Smooth muscle cell of the brain vasculature (primary cell): ENCODE data around the gene RHCE.
A peak's percentile ranks its signal among the peaks of the same experiment; 100 is the strongest.
"Not testable (repeated sequence)": the region's sequence is repeated elsewhere in the genome, so short reads cannot be mapped to it uniquely, and the experiment has no call there.

Source experiments
- DNase-seq: peaks from one replicate; pipeline ENCODE4 v3.0.0-alpha.2; 2012; ENCODE audit warnings: low read depth, low spot score

RHCE gene

DNA sequence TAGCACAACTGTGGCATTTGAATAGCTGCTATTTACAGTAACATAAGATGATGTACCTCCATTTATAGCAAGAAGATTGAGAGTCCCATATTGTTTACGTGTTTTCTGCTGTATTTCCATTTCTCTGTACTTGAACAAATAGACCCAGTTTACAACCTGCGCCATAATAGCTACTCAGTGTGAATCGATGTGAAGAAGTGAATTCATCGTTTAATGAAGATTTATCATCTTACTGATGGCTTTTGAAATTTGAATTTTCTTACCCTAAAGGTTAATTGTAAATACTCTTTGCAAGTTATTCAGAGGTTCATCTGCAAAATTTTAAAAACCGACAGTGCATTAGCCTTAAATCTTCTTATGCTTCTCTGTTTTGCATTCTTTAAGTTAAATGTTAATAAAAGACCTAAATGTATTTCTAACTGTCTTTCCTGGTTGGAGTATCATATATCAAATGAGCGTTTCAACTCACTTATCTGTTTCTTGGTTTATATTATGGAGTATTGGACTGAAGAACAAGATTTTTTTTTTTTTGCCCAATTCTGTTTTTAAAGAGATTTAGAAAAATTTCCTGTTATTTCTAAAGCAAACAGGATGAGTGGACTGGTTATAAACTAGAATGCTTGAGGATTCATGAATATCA, 12.2 kb upstream of the RHCE start:
- no peak for DNase-seq

DNA sequence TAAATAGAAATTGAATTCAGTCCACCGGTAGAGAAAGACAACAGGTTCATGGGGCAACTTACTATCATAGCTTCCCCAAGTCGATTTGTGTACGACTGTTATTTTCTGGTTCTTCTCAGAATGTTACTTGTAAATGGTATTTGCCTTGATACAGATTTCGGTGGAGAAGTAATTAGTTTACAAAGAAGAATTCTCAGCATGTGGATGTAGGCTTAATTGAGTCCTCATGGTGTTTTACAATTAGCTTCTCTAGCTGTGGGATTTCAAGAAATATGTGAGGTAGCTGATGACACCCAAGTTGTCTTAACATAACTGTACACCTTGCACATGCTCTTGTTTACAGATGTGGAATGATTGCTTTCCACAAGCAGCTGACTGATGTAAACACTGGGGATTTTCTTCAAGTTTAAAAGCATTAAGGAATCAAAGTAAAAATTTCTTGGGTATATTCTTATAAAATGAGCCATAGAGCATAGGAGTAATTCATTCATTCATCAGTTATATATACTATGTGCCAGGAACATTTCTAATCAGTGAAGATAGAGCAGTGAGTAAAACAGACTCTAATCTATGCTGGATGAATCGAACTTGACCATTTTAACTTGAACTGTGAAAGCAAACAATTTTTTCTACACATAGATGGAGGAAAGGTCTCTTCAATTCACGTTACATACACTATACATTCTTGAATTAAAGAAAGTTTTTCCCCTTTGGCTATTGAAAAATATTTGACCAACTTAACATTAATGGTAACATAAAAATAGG, 11.5 kb upstream of the RHCE start:
- no peak for DNase-seq

DNA sequence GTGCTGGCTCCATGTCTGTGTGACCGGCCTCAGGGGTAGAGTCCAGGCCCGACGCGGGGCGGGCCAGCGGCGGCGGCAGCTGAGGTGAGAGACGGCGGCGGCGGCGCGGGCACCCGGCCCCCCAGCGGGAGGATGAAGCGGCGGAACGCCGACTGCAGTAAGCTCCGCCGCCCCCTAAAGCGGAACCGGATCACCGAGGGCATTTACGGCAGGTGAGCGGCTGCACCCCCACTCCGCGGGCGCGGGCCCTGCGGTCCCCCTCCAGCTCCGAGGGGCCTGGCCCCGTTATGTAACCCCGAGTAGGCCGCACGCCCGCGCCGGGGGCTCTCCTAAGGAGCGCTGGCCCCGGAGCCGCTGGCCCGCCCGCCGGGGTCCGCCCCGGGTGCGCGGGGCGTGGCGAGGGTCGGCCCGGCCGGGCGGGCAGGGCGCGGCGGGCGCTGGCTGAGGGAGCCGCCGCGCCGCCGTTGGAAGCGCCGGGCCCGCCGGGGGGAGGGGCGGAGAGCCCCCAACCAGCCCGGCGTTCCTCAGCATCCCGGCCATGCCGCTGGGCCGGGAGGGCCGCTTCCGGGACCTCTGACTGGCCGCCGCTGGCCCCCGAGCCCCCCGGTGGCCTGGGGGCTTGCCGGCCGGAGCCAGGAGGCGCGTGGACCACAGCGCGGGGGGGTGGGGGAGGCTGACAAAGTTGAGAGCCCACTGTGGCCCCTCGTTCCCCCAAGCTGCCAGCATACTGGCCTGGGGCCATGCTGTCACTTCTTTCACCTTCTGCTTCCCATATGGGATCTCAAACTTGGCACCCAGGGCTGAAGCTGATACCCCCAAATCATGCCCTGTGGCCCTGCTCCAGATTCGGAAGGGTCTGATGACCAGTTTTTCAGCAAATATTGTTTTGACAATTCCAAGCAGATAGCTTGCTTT, 10.6 kb upstream of the RHCE start:
- DNase-seq: no peak

DNA sequence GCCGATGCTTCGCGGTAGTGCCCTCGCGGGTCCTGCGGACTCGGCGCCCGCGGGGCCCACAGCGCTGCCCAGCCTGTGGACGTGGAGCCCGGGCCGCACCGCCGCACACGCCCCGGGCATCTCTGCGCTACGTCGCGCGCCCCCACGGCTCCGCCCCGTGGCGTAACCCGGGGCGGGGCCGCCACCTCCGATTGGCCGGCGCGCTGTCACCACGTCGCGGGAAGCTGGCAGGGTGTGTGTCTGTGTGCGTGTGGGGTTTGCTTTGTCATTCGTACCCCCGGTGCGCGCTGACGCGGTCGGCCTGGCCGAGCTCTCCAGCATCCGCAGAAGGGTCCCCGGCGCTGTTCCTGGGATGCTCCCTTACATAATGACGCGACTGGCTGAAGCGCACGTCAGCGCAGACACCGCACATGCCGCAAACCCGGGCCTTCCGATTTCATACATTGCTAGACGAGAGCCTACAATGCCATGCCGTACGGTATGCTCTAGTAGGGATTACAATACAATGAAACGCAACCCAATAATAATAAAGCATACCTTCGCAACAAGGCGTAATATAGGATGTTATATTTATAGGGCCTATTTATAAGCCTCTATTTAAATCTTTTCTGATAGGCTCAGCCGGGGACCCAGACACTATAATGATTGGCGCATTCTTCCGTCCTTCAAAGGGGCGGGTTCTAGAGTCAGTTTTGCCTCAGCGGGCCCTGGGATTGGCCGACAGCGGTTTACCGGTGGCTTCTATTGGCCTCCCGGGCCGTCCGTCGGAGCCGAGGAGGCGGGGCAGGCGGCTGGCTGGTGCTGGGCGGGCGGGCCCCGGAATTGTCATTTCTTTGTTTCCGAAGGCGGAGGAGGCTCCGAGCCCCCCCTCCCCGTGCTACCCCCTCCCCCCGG, 9.7 kb upstream of the RHCE start, which contains the start of gene MACO1:
TSS of gene MACO1 (plus strand) at position 825 of the 894 bp plus-strand sequence. CDS start 202 bp downstream, outside the sequence.
- DNase-seq: peak; percentile 92

DNA sequence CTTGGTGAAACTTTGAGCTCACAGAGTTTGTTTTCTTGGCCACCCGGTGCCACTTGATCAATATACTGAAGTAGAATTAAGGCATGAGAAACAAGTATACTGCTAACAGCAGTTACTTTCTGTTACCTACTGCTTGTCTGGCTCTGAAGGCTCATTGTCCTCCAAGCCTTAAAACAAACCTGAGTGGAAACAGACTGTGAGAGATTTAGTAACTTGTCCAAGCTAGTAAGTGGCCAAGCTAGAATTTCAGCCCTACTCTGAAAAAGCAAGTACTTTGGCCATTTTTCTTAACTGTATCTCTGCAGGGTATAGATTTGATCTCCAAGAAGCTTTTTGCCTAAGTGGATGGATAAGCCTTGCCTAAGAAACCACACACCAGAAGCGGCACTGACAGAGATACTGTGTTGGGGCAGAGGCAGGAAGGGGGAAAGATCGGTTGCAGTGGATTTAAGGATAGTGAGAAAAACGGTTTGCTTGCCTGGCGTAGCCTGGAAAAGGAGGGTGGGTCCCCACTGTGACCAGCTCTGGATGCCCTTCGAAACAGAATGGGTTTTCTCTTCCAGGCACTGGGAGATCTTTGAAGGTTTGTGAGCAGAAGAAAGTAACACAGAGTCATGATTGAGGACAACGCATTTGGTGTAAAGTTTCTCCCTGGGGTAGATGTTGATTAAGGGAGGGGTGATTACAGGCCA, 8.0 kb upstream of the RHCE start:
- DNase-seq: no peak

DNA sequence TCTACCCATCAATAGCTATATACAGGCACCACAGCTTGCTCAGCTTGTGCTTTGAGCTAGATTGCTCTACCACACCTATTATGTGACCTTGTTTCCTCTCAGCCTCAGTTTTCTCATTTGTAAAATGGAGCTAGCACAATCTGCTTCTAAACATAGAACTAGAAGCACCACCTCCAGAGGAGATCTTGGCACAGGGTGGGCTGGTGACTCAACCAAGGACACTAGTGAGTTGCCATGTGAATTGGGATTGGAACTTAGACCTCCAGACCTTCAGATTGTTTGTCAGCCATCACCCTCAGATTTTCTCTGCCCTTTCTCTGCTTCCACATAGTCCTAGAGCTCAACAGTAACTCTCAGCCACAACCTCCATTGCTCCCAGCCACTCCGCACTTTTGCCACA, 7.1 kb upstream of the RHCE start:
- no peak for DNase-seq

DNA sequence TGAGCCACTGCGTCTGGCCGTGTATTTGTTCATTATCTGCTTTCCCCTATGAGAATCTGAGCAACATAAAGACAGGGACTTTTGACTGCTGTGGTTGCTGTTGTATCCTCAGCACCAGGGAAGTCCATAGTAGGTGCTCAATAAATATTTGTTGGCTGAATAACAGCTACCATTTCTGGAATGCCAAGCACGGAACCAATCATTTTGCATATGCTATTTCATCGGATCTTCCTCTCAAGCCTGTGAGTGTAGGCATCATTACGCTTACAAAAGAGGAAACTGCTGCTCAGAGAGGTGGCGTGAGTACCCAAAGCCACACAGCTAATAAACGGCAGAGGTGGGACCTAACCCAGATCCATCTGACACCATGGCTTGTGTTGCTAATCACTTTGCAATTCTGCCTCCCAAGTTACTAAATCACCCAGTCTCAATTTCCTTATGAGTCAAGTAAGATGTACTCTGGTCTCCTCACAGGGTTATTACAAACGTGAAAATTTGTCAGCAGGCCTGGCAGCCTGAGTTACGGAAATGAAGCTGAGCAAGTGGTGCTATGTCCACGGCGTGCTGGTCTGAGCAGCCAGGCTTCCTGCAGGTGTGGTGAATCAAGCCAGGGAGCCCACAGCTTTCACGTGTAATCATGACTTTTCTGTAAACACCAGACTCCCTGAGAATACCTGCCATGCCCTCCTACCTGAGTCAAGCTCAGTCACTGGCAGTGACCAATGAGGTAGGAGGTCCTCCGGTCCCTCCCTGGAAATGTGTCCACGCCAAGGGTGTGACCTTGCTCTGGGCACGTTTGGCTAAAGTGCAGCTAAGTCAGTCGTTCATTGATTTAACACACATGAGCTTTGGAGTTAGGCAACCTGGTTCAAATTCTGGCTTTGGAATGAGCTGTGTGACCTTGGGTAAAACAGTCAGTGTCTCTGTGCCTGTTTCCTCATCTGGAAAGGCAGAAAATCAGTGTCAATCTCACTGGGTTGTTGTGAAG, 4.8 kb upstream of the RHCE start:
- DNase-seq: no peak

DNA sequence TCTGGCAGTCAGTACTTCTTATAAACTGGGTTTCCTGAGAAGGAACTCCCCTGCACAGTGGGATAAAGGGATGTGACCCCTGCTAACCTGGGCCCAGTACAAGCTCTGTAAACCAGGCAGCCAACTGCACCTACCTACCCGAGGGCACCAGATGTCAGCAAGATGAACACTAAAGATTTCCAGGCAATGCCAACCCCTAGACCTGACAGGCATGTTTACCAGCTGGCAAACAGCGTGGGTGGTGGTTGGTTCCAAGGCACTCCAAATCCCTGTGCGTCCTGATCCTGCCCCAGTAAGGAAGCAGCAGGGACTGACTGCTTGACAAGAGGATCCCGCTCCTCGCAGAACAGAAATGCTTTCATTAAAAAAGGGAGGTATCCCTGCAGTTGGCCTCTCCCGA, 2.6 kb upstream of the RHCE start:
- DNase-seq: not testable (repeated sequence)

DNA sequence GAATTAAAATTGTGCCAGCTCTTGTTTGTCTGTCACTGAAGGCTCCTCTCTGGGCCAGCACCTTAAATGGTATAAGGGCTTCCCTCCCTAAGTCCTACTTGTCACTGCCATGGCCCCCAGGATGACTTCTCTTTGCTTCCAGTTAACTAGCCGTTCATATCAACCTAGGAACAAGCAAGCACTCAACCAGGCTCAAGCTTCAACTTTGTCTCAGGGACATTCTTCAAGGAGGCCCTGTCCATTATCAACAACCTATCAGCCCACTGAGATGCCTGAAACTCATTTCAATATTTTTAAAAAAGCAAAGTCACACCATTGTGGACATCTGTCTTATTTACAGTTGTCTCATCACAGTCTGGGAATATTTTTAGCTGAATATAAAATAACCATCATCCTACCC, 1.3 kb downstream of the RHCE start:
- not testable (repeated sequence) for DNase-seq

DNA sequence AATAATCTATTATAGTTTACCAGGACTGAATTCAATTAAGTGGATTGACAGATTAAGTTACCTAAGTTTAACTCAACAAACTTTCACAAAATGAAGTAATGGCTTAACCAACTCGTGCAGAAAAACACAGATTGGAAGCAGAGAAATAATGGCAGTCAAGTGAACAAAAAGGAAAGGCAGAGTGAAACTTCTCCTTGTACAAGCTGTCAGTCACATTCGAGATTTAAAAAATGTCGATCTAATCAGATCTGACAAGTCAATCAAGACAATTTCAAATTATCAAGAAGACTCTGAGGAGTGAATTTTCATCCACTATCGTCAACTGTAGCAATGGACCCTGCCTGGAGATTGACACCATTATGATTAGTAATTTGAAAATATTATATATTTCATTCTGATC, 3.3 kb downstream of the RHCE start:
- not testable (repeated sequence) for DNase-seq

DNA sequence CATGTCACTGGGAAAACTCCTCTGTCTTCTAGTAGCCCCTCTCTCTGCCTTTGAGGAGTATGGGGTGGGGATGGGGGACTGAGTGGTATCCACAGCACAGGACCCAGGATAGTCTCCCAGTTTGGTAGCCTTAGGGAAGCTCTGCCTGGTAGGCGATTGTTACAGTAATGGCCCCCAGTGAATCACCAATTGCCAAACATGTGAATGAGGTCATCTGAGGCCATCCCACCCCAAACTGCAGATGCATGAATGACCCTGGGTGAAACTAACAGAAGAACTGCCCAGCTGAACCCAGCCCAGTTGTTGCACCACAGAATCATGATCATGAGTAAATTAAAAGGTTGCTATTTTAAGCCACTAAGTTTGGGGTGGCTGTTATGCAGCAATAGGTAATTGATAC, 6.0 kb downstream of the RHCE start:
- DNase-seq: not testable (repeated sequence)

DNA sequence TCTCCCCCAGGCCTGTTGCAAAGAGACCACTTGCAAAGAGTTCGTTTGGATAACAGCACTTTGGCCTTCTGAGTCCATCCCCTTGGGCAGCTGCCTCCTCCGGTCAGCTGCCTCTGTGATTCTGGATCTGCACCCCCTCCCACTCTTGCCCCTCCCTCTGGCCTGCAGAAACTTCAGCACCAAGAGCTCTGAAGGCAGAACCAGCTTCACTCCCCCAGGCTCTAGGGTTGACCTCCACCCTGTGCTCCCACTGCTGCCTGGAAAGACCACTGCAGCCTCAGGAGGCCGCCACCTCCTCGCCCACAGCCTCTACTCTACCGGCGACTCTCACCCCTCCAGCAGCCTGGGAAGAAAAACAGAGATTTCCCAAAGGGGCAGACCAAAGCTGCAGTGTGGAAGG, 6.5 kb downstream of the RHCE start:
- DNase-seq: not testable (repeated sequence)

DNA sequence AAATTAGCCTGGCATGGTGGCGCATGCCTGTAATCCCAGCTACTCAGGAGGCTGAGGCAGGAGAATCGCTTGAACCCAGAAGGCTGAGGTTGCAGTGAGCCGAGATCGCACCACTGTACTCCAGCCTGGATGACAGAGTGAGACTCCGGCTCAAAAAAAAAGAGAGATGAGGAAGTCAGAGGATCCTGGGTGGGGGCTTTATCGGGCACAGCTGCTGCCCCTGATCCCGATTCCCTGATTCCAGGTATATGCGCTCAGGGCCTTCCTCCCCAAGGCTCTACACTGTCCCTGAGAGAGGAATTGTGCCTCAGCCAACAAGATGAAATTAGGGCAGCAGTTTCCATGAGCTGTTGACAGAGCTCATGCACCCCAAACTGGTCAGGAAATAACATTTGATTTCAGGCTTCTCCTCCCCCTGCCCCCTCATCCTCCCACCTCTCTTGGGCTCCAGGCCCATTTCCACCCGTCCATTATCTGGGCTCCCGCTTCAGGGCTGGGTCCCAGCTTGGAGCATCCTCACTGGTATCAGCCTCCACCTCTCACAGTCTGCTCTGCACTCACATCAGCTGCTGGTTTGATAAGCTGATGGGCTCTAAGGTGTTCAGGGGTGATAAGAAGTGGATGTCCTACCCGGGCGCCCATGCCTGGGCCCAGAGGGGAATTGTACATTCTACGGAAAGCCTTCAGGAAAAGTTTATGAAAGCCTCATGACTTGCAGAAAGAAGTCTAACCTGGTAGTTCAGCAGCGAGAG, 7.6 kb downstream of the RHCE start:
- not testable (repeated sequence) for DNase-seq

DNA sequence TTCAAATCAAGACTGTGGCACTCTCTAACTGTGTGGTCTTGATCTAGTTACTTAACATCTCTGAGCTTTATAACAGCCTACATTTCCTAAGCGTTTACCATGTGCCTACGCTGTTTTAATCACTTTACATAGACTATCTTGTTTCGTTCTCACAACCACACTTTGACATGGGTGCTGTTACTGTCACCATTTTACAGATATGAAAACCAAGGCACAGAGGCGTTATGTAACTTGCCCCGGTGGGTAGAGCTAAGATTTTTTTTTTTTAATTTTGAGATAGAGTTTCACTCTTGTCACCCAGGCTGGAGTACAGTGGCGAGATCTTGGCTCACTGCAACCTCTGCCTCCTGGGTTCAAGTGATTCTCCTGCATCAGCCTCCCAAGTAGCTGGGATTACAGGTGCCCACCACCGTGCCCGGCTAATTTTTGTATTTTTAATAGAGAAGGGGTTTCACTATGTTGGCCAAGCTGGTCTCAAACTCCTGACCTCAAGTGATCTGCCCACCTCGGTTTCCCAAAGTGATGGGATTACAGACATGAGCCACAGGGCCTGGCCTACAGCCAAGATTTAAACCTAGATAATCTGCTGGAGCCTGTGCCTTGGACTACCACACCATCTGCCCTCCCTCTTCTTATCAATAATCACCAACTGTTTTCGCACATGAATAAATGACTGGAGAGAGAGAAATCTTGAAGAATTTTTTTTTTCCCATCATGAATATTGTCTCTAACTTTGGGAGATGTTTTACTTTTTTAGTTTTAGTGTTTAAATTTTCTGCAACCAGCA, 10.8 kb downstream of the RHCE start:
- not testable (repeated sequence) for DNase-seq

DNA sequence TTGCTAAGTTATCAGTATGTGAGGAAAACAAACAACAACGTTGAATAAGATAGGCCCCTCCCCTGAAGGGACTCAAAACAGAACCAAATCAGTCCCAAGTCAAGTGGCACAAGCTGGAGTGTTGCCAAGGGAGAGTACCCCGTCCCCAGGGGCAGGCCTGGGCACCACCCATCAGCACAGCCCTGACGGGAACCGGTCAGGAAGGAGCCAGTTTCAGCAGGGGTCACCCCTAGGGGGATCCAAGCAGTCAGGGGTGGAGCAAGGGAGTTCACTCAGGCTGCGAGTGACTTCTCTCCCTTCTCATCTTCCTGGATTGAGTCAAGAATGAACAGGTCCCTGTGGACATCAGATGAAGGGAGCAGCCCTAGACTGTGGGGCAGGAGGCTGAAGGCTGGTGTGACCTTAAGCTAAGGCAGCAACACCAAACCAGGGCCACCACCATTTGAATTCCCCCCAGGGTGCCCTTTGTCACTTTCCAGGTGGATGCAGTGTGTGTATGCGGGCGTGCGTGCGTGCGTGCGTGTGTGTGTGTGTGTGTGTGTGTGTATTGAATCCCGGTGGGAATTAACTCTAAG, 14.8 kb downstream of the RHCE start:
- DNase-seq: not testable (repeated sequence)

DNA sequence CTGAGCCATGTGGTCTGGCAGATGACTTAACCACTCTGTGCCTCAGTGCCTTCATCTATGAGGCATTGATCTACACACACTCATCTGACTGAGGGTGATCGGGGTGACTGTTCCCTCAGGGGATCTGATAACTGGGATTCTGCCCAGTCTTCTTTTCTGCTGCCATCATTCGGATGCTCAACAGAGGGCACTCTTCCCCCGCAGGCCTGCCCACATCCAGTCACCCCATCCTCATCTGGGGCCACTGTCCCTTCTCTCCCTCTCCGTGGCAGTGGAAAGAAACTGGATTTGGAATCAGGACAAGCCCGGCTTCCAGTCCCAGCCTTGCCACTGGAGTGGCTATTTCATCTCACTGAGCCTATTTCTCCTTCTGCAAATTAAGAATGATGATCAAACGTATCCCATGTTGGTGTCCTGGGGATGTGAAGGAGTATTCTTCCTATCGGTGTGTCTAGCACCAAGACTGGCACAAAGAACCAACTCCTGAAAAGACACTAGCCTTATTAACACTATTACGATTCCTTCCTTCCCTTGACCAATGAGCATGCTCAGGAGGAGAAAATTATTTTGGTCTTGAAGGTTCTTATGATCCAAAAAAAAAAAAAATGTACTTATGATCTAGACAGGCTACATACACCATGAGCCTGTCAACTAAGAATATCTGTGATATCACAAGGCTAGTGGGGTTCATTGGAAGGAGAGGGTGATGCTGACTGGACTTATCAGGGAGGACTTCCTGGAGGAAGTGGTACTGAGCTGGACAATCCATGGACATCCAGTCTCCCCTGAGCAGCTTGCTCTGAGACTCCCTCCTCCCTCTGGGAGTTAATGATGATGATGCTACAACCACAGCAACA, 17.4 kb downstream of the RHCE start:
- not testable (repeated sequence) for DNase-seq
